Neural crest cell (in vitro differentiated cells): ENCODE data around the gene CACNA1A. TPM values are rescaled to one million over a fixed set of nuclear protein-coding genes. Genes with fewer than 3 reads are reported as not detected.
"Not testable (repeated sequence)": the region's sequence is repeated elsewhere in the genome, so short reads cannot be mapped to it uniquely, and the experiment has no call there.

Experiments used
- DNase-seq: peaks from one replicate; pipeline ENCODE4 v3.0.0; 2021; ENCODE audit warnings: low read depth, mixed read lengths, low spot score
- H3K27ac Mint-ChIP-seq: one replicate; pipeline ENCODE4 v1.8.0; 2021; ENCODE audit warnings: mild to moderate bottlenecking, mixed read lengths; ENCODE audit not compliant: unreplicated experiment
- H3K27me3 Mint-ChIP-seq: 2 replicates; pipeline ENCODE4 v1.8.0; 2021; ENCODE audit warnings: low read depth, mild to moderate bottlenecking, mixed read lengths
- H3K36me3 Mint-ChIP-seq: 2 replicates; pipeline ENCODE4 v1.8.0; 2021; ENCODE audit warnings: low read depth, mild to moderate bottlenecking, mixed read lengths
- H3K4me1 Mint-ChIP-seq: 2 replicates; pipeline ENCODE4 v1.8.0; 2021; ENCODE audit warnings: mixed read lengths
- H3K4me3 Mint-ChIP-seq: one replicate; pipeline ENCODE4 v1.8.0; 2021; ENCODE audit warnings: mild to moderate bottlenecking, mixed read lengths
- H3K9me3 Mint-ChIP-seq: 2 replicates; pipeline ENCODE4 v1.8.0; 2021; ENCODE audit warnings: mixed read lengths
- CTCF ChIP-seq: fragments of 200-600 bp; sonication (generic); conservative IDR thresholded peaks from 2 replicates; pipeline ENCODE4 v1.5.0; 2021; ENCODE audit warnings: antibody characterized with exemption, mild to moderate bottlenecking
- total RNA-seq: library from RNA; stranded (reverse); gene quantifications from 2 replicates; pipeline ENCODE4 v1.2.1, GENCODE V29; 2021

Gene CACNA1A
- total RNA-seq, 1 donor from 2014 or later: 2.8 TPM

GRCh38 chr19:13427273-13428051, 78.8 kb downstream of the CACNA1A start:
- no peaks in the 10 kb centered on the region for H3K36me3 Mint-ChIP-seq
- H3K4me1 Mint-ChIP-seq: no peaks in the 10 kb centered on the region
- no peak overlapping the region for H3K4me3 Mint-ChIP-seq
- peaks cover 2% of the 10 kb centered on the region for H3K9me3 Mint-ChIP-seq
- H3K27ac Mint-ChIP-seq: no peak overlapping the region
- H3K27me3 Mint-ChIP-seq: peaks cover 20% of the 10 kb centered on the region
- no peak for TF ChIP-seq CTCF
- no peak for DNase-seq

DNA sequence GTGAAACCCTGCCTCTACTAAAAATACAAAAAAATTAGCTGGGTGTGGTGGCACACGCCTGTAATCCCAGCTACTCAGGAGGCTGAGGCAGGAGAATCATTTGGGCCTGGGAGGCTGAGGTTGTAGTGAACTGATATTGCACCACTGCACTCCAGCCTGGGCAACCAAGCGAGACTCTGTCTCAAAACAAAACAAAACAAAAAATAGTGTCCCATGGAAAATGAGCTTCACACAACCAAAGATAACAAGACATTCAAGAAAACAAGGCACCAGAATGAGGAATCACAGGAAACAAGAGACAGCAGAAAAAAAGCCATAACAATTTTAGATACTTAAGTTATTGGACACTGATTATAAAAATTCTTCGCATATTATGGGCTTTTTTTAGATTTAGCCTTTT, 80.4 kb downstream of the CACNA1A start:
- H3K4me1 Mint-ChIP-seq, H3K4me3 Mint-ChIP-seq, DNase-seq, H3K27ac Mint-ChIP-seq, H3K36me3 Mint-ChIP-seq, H3K9me3 Mint-ChIP-seq: not testable (repeated sequence)
- H3K27me3 Mint-ChIP-seq: peaks cover 16% of the 10 kb centered on the region

GRCh38 chr19:13425151-13425550, 81.1 kb downstream of the CACNA1A start:
- no peak for TF ChIP-seq CTCF
- Mint-ChIP-seq H3K4me1 (no peaks in the 10 kb centered on the region), H3K9me3 (peaks cover 7% of the 10 kb centered on the region), H3K36me3 (no peaks in the 10 kb centered on the region), H3K4me3 (no peak overlapping the region), H3K27ac (peak overlapping the region; percentile 22), H3K27me3 (peaks cover 16% of the 10 kb centered on the region)
- DNase-seq: no peak

GRCh38 chr19:13420780-13421179, 85.5 kb downstream of the CACNA1A start:
- TF ChIP-seq CTCF: no peak

DNA sequence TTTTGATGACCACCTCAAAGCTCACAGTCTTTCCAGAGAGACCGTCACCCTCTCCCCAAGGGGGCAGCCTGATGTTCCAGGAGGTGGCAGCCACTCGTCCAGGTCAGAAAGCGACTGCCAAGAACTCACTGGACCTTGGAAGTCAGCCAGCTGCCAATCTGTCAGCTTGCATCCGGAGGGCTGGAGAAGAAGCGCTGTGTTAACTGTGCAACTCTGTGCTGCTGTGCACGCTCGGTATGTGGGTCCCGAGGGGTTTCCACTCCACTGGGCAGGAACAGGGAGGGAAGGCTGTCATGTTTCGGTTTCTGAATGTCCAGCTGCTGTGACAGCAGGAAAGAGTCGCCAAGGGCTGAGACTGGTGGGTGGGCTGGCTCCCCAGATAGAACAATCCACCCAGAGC, 89.2 kb downstream of the CACNA1A start:
- no peak overlapping the region for H3K4me3 Mint-ChIP-seq
- peaks cover 12% of the 10 kb centered on the region for H3K27me3 Mint-ChIP-seq
- TF ChIP-seq CTCF: no peak
- H3K36me3 Mint-ChIP-seq: no peaks in the 10 kb centered on the region
- peaks cover 5% of the 10 kb centered on the region for H3K4me1 Mint-ChIP-seq
- peaks cover 5% of the 10 kb centered on the region for H3K9me3 Mint-ChIP-seq
- no peak for DNase-seq
- no peak overlapping the region for H3K27ac Mint-ChIP-seq

More at GRCh38 chr19:13420780-13421179, 85.5 kb downstream of the CACNA1A start:
- peaks cover 7% of the 10 kb centered on the region for H3K9me3 Mint-ChIP-seq
- DNase-seq: no peak
- no peak overlapping the region for H3K4me3 Mint-ChIP-seq
- peaks cover 5% of the 10 kb centered on the region for H3K4me1 Mint-ChIP-seq
- peaks cover 2% of the 10 kb centered on the region for H3K27me3 Mint-ChIP-seq
- no peak overlapping the region for H3K27ac Mint-ChIP-seq
- H3K36me3 Mint-ChIP-seq: no peaks in the 10 kb centered on the region

DNA sequence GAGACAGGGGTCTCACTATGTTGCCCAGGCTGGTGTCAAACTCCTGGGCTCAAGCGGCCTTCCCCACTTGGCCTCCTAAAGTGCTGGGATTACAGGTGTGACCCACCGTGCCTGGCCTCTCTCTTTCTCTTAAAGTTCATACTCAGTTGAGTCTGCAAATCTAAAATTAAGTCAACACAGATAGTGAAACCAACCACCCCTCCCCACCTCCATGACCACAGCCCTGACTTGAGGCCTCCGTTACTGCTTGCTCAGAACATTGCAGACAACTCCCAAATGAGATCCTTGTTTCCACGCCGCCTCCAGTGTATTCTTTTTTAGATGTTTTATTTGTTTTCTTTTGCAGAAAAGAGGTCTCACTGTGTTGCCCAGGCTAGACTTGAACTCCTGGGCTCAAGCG, 94.4 kb downstream of the CACNA1A start:
- no peak for TF ChIP-seq CTCF
- DNase-seq: no peak
- Mint-ChIP-seq H3K27me3 (peaks cover 20% of the 10 kb centered on the region), H3K36me3 (no peaks in the 10 kb centered on the region), H3K4me1 (peaks cover 17% of the 10 kb centered on the region), H3K27ac (no peak overlapping the region), H3K9me3 (no peaks in the 10 kb centered on the region), H3K4me3 (no peak overlapping the region)
